Measurements from ENCODE around the gene MRPL33.

DNA sequence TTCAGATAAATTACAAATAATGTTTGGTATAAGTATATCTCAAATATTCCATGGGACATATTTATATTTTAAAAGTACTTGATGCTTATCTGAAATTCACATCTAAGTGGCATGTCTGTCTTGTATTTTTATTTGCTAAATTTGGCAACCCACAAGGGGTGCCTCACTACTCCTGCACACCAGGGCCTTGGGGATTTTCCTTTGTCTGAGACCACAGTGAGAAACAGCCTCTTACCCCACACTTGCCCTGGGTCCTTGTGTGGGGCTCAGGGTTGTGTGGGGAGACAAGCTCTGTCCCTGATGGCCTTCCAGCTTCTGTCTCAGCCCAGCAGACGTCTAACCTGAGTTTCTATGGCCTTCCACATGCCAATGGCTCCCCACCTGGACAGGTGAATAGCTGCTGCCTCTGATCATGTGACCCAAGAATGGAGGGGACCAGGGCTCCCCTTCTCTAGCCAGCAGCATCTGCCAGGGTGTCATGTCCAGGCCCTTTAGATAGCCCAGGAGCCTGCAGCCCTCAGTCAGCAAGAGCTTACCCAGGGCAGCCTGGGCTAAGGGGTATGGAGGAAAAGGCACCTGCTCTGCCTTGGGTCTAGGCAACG, 49.5 kb upstream of the MRPL33 start:
- no peak for TF ChIP-seq YY1 (IDR thresholded peaks at IDR 0.05; ENCODE audit: insufficient read depth, insufficient read length)
- no peak for TF ChIP-seq ZNF274 (IDR thresholded peaks at IDR 0.05; ENCODE audit: low read depth, low read length)

Measured in NT2/D1 (cell line).